Smooth muscle cell (in vitro differentiated cells): ENCODE data around the gene VIPR2. TPM values are rescaled to one million over a fixed set of nuclear protein-coding genes. Genes with fewer than 3 reads are reported as not detected.

Source experiments
- DNase-seq: peaks from one replicate; lab custom pipeline; 2025; ENCODE audit not compliant: unreplicated experiment; lab: John Stamatoyannopoulos, UW
- H2AFZ ChIP-seq: fragments of 200-600 bp; sonication (generic); 2 replicates; pipeline ENCODE4 v1.6.0; 2016; ENCODE audit warnings: antibody characterized with exemption, low read depth, mild to moderate bottlenecking
- H3F3A ChIP-seq: fragments of 200-600 bp; sonication (generic); 2 replicates; pipeline ENCODE4 v1.6.0; 2017; ENCODE audit warnings: antibody characterized with exemption, low read depth
- H3K27ac ChIP-seq: fragments of 200-600 bp; sonication (generic); 2 replicates; pipeline ENCODE4 v1.5.1; 2016; ENCODE audit warnings: low read depth, mild to moderate bottlenecking
- H3K27me3 ChIP-seq: fragments of 200-600 bp; sonication (generic); 2 replicates; pipeline ENCODE4 v1.6.1; 2016; ENCODE audit warnings: low read depth, mild to moderate bottlenecking
- H3K36me3 ChIP-seq: fragments of 200-600 bp; sonication (generic); 2 replicates; pipeline ENCODE4 v1.5.1; 2016; ENCODE audit warnings: low read depth
- H3K4me1 ChIP-seq: fragments of 200-600 bp; sonication (generic); 2 replicates; pipeline ENCODE4 v1.5.1; 2016; ENCODE audit warnings: low read depth
- H3K4me2 ChIP-seq: fragments of 200-600 bp; sonication (generic); 2 replicates; pipeline ENCODE4 v1.6.0; 2016; ENCODE audit warnings: mild to moderate bottlenecking
- H3K4me3 ChIP-seq: fragments of 200-600 bp; sonication (generic); 2 replicates; pipeline ENCODE4 v1.5.1; 2016; ENCODE audit warnings: mild to moderate bottlenecking
- H3K79me2 ChIP-seq: fragments of 200-600 bp; sonication (generic); 2 replicates; pipeline ENCODE4 v1.6.0; 2016; ENCODE audit warnings: low read depth, mild to moderate bottlenecking
- H3K9ac ChIP-seq: fragments of 200-600 bp; sonication (generic); 2 replicates; pipeline ENCODE4 v1.6.0; 2016; ENCODE audit warnings: low read depth
- H3K9me3 ChIP-seq: fragments of 200-600 bp; sonication (generic); replicated peaks from 2 replicates; pipeline ENCODE4 v1.5.1; 2016; ENCODE audit warnings: low read depth
- H4K20me1 ChIP-seq: fragments of 200-600 bp; sonication (generic); 2 replicates; pipeline ENCODE4 v1.6.0; 2016; ENCODE audit warnings: low read depth
- CTCF ChIP-seq: fragments of 200-600 bp; sonication (generic); IDR thresholded peaks from 2 replicates; pipeline ENCODE4 v1.5.1; 2017; ENCODE audit warnings: borderline replicate concordance, mild to moderate bottlenecking, antibody characterized with exemption; ENCODE audit not compliant: insufficient read depth, poor library complexity, severe bottlenecking
- WGBS: methylation state at CpG from one replicate; pipeline ENCODE4 v1.1.7; 2016; ENCODE audit warnings: low lambda C conversion rate; 5-methylcytosine and 5-hydroxymethylcytosine counted together
- polyA plus RNA-seq: library from polyadenylated mRNA; unstranded; fragments of >200 nt; fragmentation: Nextera tagmentation; extraction: Ambion mirVana; gene quantifications from 2 replicates; pipeline ENCODE4 v1.2.1, GENCODE V29; 2016
- total RNA-seq: library from RNA; depleted of rRNA; stranded (reverse); fragments of >200 nt; gene quantifications from 2 replicates; pipeline ENCODE4 v1.2.3, GENCODE V29; 2014

VIPR2 gene
- total and polyA plus RNA-seq, 2 experiments from 2014 or later, result not detected

- TF ChIP-seq CTCF, result no peak
- Histone ChIP-seq H3K27me3 (no peaks in the 10 kb centered on the region), H3K79me2 (no peaks in the 10 kb centered on the region), H3K9ac (no peak overlapping the region), H3K4me2 (no peak overlapping the region), H3K4me3 (no peak overlapping the region), H3K9me3 (no peaks in the 10 kb centered on the region), H4K20me1 (no peaks in the 10 kb centered on the region), H2AFZ (no peak overlapping the region), H3K36me3 (no peaks in the 10 kb centered on the region), H3K27ac (no peak overlapping the region), H3F3A (no peaks in the 10 kb centered on the region), H3K4me1 (no peaks in the 10 kb centered on the region)
- 77% methylated on average over 7 of the region's 7 CpGs for WGBS
- DNase-seq, result no peak
Measured at GRCh38 chr7:159122276-159122675, 22.4 kb downstream of the VIPR2 start.

GRCh38 chr7:159121476-159121875 lies 23.2 kb downstream of the VIPR2 start:
- H3F3A ChIP-seq, result no peaks in the 10 kb centered on the region
- no peaks in the 10 kb centered on the region for H3K36me3 ChIP-seq
- peaks cover 4% of the 10 kb centered on the region for H3K27me3 ChIP-seq
- no peak overlapping the region for H3K27ac ChIP-seq
- H3K4me2 ChIP-seq, result no peak overlapping the region
- no peaks in the 10 kb centered on the region for H3K9me3 ChIP-seq
- no peak for TF ChIP-seq CTCF
- no peak overlapping the region for H3K9ac ChIP-seq
- 96% methylated on average over 4 of the region's 4 CpGs for WGBS
- no peak overlapping the region for H2AFZ ChIP-seq
- no peak for DNase-seq
- no peaks in the 10 kb centered on the region for H3K79me2 ChIP-seq
- H4K20me1 ChIP-seq, result no peaks in the 10 kb centered on the region
- H3K4me1 ChIP-seq, result no peaks in the 10 kb centered on the region
- no peak overlapping the region for H3K4me3 ChIP-seq

GRCh38 chr7:159121068-159121467 lies 23.6 kb downstream of the VIPR2 start:
- Histone ChIP-seq H3K4me3 (no peak overlapping the region), H3K4me2 (no peak overlapping the region), H3F3A (no peaks in the 10 kb centered on the region), H2AFZ (no peak overlapping the region), H3K27me3 (peaks cover 5% of the 10 kb centered on the region), H4K20me1 (no peaks in the 10 kb centered on the region), H3K4me1 (no peaks in the 10 kb centered on the region), H3K79me2 (no peaks in the 10 kb centered on the region), H3K9me3 (no peaks in the 10 kb centered on the region), H3K9ac (no peak overlapping the region), H3K27ac (no peak overlapping the region), H3K36me3 (no peaks in the 10 kb centered on the region)
- no peak for TF ChIP-seq CTCF
- 81% methylated on average over 3 of the region's 9 CpGs for WGBS
- DNase-seq, result no peak

GRCh38 chr7:159120540-159120919 lies 24.1 kb downstream of the VIPR2 start:
- TF ChIP-seq CTCF, result no peak
- WGBS, result 92% methylated on average over 7 of the region's 7 CpGs
- H2AFZ ChIP-seq, result no peak overlapping the region
- no peak for DNase-seq
- no peaks in the 10 kb centered on the region for H3K9me3 ChIP-seq
- H3K4me1 ChIP-seq, result no peaks in the 10 kb centered on the region
- no peaks in the 10 kb centered on the region for H3F3A ChIP-seq
- H3K79me2 ChIP-seq, result no peaks in the 10 kb centered on the region
- no peaks in the 10 kb centered on the region for H3K36me3 ChIP-seq
- H3K27ac ChIP-seq, result no peak overlapping the region
- H3K4me3 ChIP-seq, result no peak overlapping the region
- peaks cover 5% of the 10 kb centered on the region for H3K27me3 ChIP-seq
- no peak overlapping the region for H3K4me2 ChIP-seq
- H4K20me1 ChIP-seq, result no peaks in the 10 kb centered on the region
- no peak overlapping the region for H3K9ac ChIP-seq
